Ureter (tissue), 1 donor: ENCODE data around the gene DUSP22. TPM values are rescaled to one million over a fixed set of nuclear protein-coding genes. Genes with fewer than 3 reads are reported as not detected.
"Not testable (repeated sequence)": the region's sequence is repeated elsewhere in the genome, so short reads cannot be mapped to it uniquely, and the experiment has no call there.

ENCODE experiments used
- DNase-seq: peaks from one replicate; pipeline ENCODE4 v3.0.0-alpha.2; 2020; ENCODE audit warnings: low spot score
- total RNA-seq: library from RNA; stranded (reverse); gene quantifications from one replicate; pipeline ENCODE4 v1.2.4, GENCODE V29; 2023
- donor health status: DM: yes; HTN: yes; CAD: no.

The DUSP22 gene
- total RNA-seq, 1 donor from 2014 or later, result 48.9 TPM

DNA sequence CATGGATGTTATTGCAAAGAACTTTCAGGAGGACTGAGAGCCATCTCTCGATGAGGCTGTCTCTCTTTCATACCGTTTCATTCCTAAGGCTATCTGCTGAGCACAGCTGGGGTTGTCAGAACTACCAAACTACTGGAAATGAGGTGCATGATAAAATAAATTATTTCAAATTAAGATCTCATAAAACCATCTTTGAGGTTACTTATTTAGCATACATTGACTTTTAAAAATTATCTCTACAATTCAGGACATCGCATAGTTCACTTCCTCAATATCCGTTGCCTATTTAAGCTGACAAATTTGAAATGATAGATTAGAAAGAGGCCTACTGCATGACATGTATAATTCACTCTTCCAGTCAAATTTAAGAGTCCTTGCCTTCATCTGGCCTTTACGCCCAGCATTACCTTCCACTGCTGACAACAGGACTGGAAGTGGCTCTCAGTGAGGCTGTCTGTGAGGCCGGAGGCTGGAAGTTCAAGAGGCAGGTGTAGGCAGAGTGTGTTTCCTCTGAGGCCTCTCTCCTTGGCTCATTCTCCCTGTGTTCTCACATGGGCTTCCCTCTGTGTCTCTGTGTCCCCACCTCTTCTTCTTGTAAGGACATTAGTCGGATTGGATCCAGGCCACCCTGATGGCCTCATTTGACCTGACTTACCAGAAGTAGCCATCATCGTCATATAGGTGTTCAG, 12.8 kb upstream of the DUSP22 start:
- no peak for DNase-seq

DNA sequence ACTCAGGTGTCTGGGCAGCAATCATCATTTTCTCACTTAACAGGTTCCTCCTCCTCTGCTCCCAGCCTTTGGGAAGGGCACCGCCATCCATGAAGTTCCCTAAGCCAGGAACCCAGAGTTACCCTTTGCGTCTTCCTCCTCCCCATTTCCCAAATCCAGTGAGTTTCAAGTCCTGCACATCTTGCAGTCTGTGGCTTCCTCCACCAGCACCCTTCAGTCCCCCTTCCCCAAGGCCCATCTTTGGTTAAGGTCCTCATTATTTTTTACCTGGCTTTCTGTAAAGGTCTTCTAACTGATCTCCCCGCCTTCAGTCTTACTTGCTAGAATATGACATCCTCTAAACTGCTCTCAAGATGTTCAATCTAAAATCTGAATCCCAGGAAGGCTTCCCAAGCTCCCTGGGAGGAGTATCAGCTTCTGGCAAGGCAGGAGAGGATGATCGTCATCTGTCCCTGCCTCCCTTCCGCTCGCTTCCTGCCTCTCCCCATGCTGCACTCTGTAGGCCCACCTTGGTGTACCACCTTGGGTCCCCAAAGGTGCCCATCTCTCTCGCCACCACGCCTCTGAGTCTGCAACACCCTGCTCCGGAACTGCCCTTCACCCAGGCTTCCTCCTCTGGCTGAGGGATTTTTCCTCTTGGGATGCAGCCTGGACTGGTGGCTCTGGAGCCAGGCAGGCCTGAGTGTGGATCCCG, 11.4 kb upstream of the DUSP22 start:
- DNase-seq, result no peak

DNA sequence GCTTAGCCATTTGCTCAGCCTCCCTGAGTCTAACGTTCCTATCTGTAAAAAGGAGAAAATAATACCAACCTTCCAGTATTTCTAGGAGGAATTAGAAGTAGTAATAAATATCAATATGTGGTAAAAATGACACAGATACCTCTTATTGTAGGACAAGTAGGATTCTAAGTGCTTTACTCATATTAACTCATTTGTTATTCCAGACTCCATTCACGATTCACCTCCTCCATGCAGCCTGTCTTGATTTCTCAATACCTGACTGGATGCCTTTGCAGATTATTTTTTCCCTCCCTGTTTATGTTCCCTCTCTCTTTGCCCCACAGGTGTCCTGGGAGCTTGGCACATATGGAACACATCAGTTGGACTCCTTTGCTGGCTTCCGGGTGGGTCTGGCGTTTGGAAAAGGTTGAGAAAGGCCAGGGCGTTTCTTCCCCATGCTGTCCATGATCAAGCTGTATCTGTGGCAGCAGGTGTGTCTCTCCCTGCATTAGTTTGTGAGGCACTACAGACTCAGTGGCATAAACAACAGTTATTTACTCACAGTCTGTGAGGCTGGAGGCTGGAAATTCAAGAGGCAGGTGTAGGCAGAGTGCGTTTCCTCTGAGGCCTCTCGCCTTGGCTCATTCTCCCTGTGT, 10.7 kb upstream of the DUSP22 start:
- DNase-seq, result no peak

DNA sequence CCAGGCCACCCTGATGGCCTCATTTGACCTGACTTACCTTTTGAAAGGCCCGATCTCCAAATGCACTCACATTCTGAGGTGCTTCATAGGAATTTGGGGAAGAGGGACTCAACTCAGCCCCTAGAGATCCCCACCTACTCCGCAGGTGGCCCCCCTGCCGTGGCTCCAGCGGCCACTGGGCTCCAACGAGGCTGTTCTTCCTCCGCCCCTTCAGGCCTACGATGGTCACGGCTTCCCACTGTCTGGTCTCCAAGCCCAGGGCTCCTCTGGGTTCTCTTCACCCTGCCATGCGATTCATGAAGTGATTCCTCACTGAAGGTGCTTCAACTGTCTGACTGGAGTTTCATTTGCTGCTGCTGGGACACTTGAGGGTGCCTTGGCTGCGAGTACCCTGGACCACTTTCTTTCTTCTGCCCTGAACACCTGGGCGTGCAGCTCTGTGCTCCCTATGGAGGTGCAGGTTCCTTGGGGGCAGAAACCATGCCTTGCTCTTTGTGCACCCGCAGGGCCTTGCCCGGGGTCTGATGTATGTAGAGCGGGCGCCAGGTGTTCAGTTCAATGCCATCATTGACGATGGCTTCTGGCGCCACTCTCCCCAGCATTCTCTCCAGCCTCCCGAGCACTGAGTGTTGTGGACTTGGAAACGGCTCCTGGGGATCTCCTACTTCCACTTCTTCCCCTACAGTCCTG, 10.0 kb upstream of the DUSP22 start:
- no peak for DNase-seq

DNA sequence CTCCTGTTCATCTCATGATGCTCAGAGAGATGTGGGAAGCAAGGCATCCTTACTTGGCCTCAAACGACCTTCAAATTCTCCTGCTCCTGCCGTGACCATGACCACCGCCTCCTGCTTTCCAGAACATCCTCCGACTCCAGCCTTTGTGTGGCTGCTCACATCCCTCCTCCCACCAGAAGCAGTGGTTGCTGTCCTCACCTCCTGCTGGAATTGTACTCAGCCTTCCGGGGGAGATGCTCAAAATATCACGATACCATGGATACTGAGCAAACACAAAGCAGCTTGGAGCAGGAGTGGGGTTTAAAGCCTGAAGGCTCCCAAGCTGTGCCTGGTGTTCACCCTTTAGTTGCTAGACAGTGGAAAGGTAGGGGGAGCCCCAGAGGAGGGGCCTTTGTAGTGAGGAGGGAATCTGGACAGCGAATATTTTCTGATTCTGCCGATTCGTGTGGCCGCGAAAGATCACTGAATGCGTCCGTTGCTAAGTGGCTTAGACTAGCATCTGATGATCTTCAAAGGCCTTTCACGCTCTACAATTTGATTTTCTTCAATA, 9.3 kb upstream of the DUSP22 start:
- no peak for DNase-seq

DNA sequence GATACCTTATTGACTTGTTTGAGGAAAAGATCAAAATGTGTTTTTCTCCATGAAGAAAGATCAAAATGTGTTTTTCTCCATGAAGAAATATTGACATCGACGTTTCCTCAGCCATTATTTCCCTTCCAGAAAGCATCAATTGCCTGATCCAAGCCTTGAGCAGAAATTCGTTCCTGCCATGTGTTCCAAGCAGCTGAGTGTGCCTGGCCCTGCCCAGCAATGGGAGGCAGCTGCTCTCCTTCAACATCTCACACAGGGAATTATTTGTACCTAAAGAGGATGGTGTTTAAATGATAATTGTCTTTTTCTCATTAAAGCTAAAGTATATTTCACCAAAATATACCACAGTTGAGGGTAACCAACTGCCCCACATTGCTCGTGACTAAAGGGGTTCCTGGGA, 7.8 kb upstream of the DUSP22 start:
- no peak for DNase-seq

DNA sequence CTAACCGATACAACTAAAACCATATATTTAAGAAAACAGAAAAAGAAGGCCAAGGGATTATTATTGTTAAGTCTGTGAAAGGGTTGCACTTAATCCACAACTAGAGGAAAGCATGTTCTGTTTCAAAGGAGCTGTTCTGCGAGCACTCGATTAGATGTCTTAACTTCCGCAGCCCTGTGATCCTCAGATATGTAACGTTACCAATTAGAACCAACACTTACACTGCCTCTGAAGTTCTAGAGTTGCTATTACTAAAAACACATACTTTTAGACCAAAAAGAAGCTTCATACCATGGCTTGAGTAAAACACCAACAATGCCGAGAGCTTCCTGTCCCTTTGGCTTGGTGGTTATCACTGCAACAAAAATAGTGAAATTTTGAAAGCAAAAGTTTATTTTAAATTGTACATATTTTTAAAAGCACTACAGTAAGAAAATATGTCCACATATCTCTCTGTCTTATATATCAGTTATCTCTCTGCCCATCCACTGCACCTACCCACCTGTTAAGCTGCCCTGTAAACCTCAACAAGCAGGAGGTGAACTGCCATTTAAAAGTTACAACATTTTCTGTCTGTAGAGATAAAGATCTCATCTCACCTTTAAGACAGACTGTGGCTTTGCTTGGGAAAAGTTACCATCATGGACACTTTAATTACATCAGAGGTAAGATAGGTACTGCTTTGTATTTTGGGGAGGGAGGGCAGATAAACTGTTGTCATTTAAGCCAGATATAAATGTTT, 7.1 kb upstream of the DUSP22 start:
- DNase-seq, result no peak

DNA sequence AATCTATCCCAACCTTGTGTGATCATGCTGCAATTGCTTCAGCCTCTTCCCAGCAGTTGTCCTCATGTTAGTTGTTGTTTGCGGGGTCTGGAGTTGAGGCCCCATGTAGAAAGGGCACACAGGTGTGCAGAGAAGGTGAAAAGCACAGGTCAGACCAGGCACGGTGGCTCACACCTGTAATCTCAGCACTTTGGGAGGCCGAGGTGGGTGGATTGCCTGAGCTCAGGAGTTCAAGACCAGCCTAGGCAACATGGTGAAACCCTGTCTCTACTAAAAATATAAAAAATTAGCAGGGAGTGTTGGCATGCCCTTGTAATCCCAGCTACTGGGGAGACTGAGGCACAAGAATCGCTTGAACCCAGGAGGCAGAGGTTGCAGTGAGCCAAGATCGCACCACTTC, 6.4 kb upstream of the DUSP22 start:
- DNase-seq, result not testable (repeated sequence)

DNA sequence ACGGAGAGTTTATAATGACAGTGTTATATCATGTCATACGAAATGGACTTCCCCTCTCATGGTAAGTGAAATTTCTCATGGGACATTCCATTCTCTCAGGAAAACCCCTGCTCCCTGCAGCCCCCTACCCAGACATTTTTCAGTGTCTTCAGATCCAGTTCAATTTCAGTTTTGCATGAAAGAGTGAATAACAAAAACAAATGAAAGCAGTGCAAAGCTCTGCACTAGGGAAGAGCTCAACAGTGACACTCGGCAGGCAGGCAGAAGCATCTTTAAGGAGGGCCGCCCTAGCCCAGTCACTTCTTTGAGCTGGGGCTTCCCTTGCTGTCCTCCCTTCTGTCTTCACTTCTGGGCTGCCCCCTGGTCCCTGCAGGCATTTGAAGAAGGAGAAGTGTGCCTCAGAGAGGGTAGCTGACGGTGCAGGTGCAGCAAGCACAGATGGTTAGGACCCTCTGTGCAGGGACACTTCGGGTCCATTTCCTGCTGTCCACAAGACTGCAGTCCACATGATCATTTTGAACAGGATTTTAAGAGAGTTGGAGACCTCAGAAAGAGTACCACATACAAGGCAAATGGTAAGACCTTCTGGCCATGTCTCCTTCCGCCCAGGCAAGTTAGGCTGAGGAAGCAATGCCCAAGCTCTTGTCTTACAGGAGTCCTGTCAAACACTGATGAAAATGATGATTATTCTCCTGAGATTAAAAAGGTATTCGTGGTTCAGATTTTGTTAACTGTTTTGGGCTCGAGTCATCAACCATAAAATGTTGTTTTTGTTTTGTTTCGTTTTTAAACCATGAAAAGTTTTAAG, 5.4 kb upstream of the DUSP22 start:
- no peak for DNase-seq

DNA sequence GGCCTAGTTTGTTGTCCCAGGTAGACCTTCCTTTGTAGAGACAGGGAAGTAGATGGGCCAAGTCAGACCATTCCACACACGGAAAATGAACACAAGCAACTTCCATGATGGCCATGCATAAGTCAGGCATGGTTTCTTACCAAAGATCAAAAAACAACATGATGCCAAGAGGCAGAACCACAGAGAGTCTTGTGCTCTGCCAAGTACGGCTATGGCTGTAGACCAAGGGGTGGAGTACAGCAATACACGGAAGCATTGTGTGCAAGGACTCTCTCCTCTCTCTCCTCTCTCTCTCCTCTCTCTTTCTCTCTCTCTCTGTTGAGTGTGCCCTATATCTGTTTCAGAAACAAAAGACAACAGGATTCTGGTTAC, 4.8 kb upstream of the DUSP22 start:
- no peak for DNase-seq

DNA sequence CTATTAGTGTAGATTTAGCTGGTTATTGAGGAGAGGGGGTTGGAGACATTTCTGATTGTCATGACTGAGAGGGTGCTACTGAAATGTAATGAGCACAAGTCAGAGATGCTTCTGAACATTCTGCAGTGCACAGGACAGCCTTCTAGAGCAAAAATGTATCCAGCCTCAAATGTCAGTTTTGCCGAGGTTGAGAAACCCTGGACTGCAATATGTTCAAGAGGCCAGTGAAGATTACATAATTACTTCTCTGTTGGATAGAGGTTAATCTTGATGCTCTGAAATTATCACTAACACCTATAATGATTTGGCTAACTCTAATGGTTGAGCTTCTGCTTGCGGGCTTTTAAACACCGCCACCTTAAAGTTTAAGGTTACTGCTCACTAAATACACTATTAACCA, 3.4 kb upstream of the DUSP22 start:
- no peak for DNase-seq

DNA sequence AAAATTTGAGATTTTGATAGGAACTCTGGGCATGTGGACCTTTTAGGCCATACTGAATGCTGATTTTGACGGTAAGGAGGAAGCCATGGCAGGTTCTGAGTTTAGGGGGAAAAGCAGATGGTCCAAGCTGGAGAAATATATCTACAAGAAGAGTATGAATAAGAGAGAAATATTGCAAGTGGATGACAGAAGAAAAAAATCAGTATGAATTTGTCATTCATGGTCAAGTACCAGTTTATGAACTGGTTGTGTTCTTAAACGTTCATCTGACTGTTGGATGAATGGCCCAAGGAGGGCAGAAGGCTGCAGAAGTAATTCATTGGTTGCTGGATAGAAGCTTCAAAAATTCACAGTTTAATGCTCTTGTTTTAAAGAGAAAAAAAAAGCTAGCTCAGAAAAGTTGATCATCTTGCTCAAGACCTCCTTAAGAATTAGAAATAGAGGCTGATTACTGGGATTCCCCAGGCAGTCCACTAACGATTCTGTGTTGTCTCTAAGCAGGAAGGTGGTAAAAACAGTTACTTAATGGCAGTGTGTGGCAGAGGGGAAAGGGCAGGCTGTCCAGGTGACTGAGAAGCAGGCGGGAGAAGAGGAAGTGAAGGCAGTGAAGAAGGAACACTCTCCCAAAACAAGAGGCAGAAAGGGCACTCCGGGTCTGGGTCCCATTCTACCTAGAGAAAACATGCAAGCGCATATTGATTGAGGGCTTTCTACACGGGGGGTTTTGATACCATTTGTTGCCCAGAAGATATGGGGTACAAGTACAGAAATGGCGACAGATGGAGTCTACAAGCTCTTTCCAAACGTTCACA, 2.0 kb upstream of the DUSP22 start:
- DNase-seq, result no peak

DNA sequence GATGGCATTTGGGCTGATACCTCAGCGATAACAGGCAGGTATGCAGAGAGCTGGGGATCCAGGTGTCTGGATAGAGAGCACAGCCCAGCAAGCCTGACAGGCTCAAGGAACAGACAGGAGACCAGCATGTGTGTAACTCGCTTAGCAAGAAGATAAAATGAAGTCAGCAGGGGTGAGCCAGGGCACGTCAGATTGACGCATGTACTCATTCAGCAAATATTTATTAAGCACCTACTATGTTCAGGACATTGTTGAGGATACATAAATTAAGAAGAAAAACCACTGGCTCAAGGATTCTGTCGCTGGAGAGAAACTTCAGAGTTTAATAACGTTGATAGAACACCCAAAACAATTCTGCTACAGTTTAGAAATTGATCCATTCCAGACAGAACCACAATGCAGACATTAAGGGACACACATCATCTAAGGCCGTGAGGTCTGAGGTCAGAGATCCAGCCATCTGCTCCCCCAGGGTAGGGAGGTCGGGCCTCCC, 1.0 kb upstream of the DUSP22 start:
- DNase-seq, result no peak

DNA sequence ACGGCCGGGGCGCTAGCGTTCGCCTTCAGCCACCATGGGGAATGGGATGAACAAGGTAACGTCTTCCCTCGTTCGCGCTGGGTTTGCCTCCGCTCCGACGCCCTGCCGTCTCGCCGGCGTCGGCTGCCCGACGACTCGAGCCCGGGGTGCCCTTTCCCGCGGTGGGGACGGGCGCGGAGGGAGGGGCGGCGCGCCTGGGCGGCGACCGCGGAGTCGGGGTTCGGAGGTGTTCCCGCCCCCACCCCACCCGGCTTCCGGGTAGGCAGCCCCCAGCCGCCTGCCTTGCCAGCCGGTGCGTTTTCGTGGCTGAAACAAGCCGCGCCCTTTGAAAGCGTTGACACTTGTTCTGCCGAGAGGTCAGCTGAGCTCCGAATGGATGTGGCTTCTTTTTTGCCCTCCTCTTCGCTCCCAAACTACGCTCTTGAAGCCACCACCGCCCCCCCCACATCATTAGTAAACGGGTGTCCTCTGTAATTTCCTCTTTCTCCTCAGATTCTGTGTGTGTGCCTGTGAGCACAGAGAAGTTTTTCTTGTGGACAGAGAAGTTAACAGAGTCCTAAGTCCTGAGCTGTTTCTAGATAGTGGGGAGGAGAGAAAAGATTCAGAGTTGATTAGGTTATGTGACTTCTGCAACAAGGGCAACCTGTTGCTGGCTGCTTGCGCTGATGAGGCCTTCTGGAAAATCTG, 362 bp downstream of the DUSP22 start:
- peak; percentile 80 for DNase-seq

DNA sequence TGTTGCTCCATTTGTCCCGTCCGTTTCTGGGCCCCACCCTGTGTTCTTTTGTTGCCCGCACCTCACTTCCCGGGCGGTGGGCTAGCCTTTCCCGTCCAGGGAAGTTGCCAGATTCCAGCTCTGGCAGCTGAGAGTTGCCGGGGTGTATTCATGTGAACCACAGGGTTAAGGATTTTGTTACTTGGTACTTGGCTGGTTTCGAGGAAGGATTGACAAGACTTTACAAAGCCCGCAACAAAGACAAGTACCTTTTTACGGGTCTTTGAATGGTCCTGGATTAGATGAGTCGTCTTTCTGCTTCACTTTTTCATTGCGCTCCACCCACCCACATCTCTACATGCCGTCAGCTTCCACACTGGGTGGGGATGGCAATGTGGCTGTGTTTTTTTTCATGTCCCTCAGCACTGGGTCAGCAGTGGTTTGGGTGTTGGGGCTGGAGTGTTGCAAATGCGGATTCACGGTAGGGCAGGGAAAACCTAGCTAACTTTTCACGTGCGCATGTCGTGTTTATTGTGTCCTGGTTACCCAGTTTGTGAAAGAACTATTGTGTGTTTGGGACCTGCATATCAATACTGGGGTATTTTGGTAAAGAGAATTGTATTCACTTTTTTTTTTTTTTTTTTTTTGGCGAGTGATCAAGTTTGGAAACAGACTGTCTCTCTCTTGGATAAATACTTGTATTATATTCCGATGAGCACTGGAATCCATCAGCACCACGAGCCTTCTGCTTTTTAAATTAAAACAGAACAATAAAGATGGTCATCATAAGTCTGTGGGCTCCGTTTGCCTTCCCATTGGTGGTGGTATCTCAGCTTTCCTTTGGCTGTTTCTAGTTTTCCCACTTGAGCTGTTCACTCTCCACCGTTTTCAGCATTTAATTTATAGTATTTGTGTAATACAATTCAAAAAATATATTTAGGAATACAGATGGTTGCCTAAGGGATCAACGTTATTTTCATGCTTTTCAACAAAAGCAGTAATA, 1.2 kb downstream of the DUSP22 start:
- no peak for DNase-seq

DNA sequence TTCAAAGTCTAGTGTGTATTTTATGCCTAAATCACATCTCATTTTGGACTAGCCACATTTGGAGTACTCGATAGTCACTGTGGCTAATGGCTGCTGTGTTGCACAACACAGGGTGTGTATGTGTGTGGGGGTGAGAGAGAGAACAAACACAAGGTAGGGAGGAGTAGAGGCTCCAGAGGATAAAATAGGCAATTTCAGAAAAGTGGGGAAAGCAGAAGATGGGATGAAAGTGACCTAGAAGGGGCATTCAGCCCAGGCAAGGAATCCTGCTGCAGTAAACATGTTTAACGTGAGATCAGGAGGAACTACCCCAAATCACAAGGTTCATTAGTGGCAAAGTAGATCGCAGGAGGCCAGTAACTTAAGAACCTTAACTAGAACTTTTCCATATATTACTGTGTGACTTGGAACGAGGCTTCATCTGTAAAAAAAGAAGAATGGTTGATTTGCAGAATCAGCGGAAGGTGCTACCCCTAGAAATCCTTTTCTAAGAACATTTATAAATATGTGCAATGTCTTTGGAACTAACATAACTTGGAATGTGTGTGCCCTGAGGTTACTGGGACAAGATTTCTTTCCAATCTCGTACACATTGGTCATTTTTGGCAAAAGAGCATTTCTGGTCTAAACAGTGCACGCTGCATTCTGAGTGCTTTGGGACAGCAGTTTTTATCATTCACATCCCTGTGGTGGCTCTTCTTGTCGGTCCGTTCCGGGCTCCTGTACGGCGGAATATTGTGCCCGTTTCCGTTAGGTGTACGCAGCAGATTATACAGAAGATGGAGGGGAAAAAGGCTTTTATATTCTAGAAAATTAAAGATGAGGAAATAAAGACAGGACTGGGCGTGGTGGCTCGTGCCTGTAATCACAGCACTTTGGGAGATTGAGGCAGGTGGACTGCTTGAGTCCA, 2.6 kb downstream of the DUSP22 start:
- no peak for DNase-seq
